MM.1S (cell line): ENCODE measurements around the gene PSG1.
"Not testable (repeated sequence)": the region's sequence is repeated elsewhere in the genome, so short reads cannot be mapped to it uniquely, and the experiment has no call there.

Source experiments
- CTCF ChIP-seq: fragments of 300-600 bp; sonication (generic); IDR thresholded peaks from 2 replicates; pipeline ENCODE4 v1.5.1; 2016; ENCODE audit warnings: antibody characterized with exemption, low read length, mixed read lengths
- EZH2 ChIP-seq: fragments of 300-600 bp; sonication (generic); optimal IDR thresholded peaks from 2 replicates; pipeline ENCODE3; 2017; ENCODE audit warnings: low read depth, mild to moderate bottlenecking, antibody characterized with exemption, low read length, mixed read lengths

GRCh38 chr19:42898656-42899055 is 19.1 kb upstream of the PSG1 start:
- TF ChIP-seq CTCF, EZH2: not testable (repeated sequence)
